Measurements from ENCODE around the gene RPS24. TPM values are rescaled to one million over a fixed set of nuclear protein-coding genes. Genes with fewer than 3 reads are reported as not detected.

RPS24 gene
- total and polyA plus RNA-seq, 9 of the 15 experiments (the other 6 are each of a cell fraction or from before 2014, with no cell fraction given), result 1,947 to 7,307 (median 5,944) TPM

GRCh38 chr10:78029269-78030226 lies 4.1 kb upstream of the RPS24 start, which contains the start of gene POLR3A (continued):
- peak; percentile 97 for TF ChIP-seq USF2 (CRISPR knock-in tag; IDR thresholded peaks at IDR 0.05)
- no peak for TF ChIP-seq ZHX1 (conservative IDR thresholded peaks at IDR 0.05; ENCODE audit: low read length)
- peak in 1 of 2 experiments; percentile 11; a peak in 1 of 4 replicates for TF ChIP-seq SIX5 (IDR thresholded peaks at IDR 0.05; ENCODE audit: borderline replicate concordance in 1 of 2, insufficient read depth in 1 of 2, low read depth in 1 of 2, low read length in 2 of 2)
- TF ChIP-seq DIDO1 (tag; IDR thresholded peaks at IDR 0.05; ENCODE audit: low read depth), result peak; percentile 96
- peak; percentile 91 to 96 (median 93) for TF ChIP-seq CTCF (IDR thresholded peaks at IDR 0.05 in 2 of 3, conservative IDR thresholded peaks at IDR 0.05 in 1 of 3; ENCODE audit: insufficient read depth in 2 of 3, low read depth in 1 of 3, low read length in 3 of 3)
- peak; percentile 53 for TF ChIP-seq HDAC3 (IDR thresholded peaks at IDR 0.05; ENCODE audit: borderline replicate concordance, partially characterized antibody)
- peak; percentile 71 for TF ChIP-seq ZNF589 (CRISPR knock-in tag; IDR thresholded peaks at IDR 0.05; ENCODE audit: low read depth)
- TF ChIP-seq BCL6 (CRISPR knock-in tag; IDR thresholded peaks at IDR 0.05), result no peak
- no peak for TF ChIP-seq ZNF398 (CRISPR knock-in tag; IDR thresholded peaks at IDR 0.05)
- peak; percentile 92 for TF ChIP-seq NEUROD1 (IDR thresholded peaks at IDR 0.05; ENCODE audit: borderline replicate concordance, low read depth, low read length, partially characterized antibody)
- TF ChIP-seq RBBP5 (IDR thresholded peaks at IDR 0.05; ENCODE audit: borderline replicate concordance, insufficient read depth, low read length, poor library complexity, severe bottlenecking), result peak; percentile 94
- TF ChIP-seq PHB2 (IDR thresholded peaks at IDR 0.05; ENCODE audit: low read depth), result no peak
- no peak for TF ChIP-seq MTF1 (CRISPR knock-in tag; IDR thresholded peaks at IDR 0.05; ENCODE audit: borderline replicate concordance)
- TF ChIP-seq ESRRB (CRISPR knock-in tag; IDR thresholded peaks at IDR 0.05; ENCODE audit: borderline replicate concordance), result no peak
- TF ChIP-seq ZNF212 (CRISPR knock-in tag; IDR thresholded peaks at IDR 0.05), result no peak

Measured in K562 (cell line).